Stimulated activated naive CD4-positive, alpha-beta T cell (primary cell): Measurements from ENCODE around the gene SLAIN1.
"Not testable (repeated sequence)": the region's sequence is repeated elsewhere in the genome, so short reads cannot be mapped to it uniquely, and the experiment has no call there.

Experiments
- DNase-seq, 6 experiments: peaks; one replicate each; lab custom pipeline; 2025; lab: John Stamatoyannopoulos, UW

The SLAIN1 gene

GRCh38 chr13:77697217-77698103 is at the start of gene SLAIN1:
Gene SLAIN1 (plus strand): TSS chr13:77697687. CDS start chr13:77697914, 227 bp downstream.
- peak; percentile 77 to 87 (median 86) for DNase-seq

GRCh38 chr13:77650409-77650808 is 47.1 kb upstream of the SLAIN1 start:
- no peak for DNase-seq

DNA sequence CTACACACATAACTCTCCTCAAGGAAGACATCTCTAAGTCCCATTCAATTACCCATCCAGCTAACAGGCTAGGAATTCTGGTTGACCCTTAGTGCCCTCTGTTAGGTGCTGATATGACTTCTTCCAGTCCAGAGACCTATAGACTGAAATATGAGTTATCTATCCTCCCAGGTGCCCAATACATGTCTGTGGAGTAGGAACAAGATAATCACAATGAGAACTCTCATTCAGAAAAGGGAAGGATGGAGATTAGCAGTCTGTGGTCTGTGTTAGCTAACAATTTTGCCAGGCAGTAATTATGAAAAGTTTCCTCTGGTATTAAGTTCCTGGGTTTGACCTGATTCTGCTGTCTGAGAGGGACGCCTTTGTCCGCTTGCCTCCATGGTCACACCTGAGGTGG is 44.2 kb upstream of the SLAIN1 start:
- DNase-seq: no peak

- DNase-seq: not testable (repeated sequence)
Observed at GRCh38 chr13:77660016-77660415, 37.5 kb upstream of the SLAIN1 start.

DNA sequence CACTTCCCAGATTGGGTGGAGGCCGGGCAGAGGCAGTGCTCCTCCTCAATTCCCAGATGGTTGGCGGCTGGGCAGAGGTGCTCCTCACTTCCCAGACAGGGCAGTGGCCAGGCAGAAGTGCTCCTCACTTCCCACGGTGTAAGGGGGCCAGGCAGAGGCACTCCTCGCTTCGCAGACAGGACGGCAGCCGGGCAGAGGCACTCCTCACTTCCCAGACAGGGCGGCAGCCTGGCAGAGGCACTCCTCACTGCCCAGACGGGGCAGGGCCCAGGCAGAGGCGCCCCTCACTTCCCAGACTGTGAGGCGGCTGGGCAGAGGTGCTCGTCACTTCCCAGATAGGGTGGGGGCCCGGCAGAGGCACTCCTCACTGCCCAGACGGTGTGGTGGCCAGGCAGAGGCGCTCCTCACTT is 36.6 kb upstream of the SLAIN1 start:
- no peak for DNase-seq

DNA sequence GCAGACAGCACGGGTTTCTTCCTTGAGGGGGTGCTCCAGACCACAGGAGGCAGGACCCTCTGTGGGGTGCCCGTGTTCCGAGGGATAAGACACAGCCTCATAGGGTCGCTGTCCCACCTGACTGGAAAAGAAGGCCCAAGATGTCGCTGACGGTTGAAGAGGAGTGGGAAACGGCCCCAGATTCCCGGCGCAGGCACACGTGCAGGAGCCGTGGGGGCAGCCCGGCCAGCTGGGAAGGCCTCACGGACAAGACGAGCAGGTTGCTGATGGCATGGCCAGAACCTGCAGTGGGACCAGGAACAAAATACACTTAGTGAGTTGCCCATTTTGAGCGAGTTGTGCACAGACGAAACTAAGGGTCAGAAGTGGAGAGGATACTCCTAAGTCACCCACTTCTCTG is 35.2 kb upstream of the SLAIN1 start:
- not testable (repeated sequence) for DNase-seq

- DNase-seq: not testable (repeated sequence)
Observed at GRCh38 chr13:77662831-77663230, 34.7 kb upstream of the SLAIN1 start.

DNA sequence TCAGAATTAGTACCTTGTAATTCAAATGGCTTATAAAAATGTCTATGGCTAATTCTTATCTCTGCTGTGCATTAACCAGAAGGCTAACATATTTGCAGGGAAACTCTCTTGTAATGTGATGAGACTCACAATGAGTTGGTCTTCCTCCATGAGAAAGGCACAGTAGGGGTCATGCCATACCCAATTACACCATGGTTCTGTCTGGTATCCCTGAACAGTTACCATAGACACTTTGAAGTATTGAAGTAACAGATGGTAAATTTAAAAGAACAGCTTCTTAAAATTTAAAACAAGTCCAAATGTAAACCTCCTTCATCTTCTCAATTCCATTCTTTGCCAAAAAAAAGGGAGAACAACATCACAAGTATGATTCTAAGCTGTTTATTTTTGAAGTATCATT is 22.6 kb upstream of the SLAIN1 start:
- no peak for DNase-seq

DNA sequence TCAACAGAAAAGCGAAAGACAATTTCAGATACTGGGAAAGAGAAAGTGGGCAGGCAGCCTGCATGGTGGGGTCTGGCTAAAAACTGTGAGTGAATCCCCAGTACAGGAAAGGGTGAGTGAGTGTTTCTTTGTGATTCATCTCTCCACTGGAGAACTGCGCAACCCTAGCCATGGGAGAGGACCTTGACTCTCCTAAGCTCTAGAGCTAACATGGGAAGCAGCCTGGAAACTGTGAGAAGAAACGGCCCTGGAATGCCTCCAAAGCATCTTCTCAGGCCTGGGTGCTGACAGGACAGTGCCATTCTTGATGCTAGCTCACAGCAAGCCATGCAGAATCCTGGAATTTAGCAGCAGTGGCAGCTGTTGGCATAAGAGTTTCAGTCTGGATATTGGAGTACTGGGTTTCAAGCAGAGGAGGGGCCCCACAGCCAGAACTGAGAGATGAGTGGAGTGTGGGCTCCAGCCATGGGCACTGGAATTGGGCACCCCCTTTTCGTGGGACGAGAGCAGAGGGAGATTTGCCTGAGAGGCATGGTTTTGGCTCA is 18.7 kb upstream of the SLAIN1 start:
- DNase-seq: no peak

DNA sequence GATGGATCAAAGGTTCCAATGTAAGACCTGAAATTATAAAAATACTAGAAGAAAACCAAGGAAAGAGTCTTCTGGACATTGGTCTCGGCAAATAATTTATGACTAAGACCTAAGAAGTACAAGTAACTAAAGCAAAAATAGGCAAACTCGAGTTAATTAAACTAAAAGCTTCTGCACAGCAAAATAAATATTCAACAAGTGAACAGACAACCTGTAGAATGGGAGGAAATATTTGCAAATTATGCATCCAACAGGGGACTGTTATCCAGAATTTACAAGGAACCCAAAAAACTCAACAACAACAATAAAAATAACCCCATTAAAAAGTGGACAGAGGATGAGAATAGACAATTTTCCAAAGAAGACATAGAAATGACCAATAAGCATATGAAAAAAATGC is 9.7 kb upstream of the SLAIN1 start:
- DNase-seq: no peak

GRCh38 chr13:77691871-77692270 is 5.6 kb upstream of the SLAIN1 start:
- DNase-seq: no peak

GRCh38 chr13:77692746-77693448 is 4.6 kb upstream of the SLAIN1 start:
- no peak for DNase-seq

DNA sequence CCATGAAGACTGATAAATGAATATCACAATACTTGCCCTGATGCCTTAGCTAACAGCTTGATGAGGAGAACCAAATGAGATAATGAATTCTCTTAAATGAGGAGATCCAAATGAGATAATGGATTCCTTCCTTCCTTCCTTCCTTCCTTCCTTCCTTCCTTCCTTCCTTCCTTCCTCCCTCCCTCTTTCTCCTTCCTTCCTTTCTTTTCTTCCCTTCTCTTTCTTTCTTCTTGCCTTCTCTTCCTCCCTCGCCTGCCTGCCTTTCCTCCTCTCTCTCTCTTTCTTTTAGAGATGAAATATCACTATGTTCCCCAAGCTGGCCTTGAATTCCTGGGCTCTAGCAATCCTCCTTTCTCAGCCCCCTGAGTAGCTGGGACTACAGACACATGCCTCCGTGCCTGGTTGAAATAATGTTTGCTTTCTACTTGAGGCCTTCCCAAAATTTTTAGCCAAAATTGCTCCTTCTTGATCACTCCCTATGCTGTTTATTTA is 4.0 kb upstream of the SLAIN1 start:
- DNase-seq: no peak

GRCh38 chr13:77696006-77696878 is 1.2 kb upstream of the SLAIN1 start:
- DNase-seq: peak in 5 of 6 experiments; percentile 2 to 68 (median 51)

DNA sequence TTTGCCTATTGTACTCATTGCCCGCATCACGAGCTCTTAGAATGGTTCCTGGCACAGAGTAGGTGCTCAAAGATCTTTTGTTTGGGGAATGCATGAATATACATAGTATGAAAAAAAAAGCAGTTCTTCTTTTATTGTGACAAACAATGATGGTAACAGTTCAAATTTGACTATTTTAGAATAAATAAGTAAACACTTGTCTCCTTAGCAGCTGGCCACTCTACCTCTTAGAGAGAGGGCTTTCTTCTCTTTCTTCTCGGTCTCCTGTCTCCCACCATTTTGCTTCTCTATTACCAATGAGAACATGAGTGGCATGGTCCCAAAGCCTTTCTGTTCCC is 639 bp upstream of the SLAIN1 start:
- DNase-seq: peak in 1 of 6 experiments; percentile 51

DNA sequence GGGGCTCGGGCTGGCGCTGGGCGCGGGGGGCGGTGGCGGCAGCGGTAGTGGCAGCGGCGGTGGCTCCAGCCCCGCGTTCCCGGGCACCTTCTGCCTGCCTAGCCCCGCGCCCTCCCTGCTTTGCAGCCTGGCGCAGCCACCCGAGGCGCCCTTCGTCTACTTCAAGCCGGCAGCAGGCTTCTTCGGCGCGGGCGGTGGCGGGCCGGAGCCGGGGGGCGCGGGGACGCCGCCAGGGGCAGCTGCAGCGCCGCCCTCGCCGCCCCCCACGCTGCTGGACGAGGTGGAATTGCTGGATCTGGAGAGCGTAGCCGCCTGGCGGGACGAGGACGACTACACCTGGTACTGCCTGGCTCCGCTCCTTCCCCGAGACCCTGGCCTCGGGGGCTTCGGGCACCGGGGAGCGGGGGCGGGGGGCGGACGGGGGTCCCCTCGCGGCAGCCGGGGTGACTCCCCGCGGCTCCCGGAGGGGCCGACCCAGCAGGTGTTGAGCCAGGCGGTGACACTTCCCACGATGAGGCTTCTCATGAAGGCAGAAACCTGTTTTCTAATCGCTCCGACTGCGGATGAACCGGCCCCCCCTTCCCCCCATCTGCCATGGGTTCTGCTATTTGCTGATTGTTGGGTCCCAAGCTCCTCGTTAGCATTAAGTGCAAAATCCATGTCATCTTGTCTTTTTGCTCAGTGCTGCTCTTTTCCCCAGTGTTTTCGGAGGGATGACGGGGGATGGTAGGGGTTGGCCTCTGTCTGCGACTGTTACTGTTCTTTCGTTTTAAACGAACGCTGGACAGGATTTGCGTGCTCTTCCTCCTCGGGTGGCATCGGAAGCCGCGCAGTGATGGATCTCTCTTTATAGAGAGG is 943 bp downstream of the SLAIN1 start:
- DNase-seq: peak; percentile 38 to 63 (median 58)

DNA sequence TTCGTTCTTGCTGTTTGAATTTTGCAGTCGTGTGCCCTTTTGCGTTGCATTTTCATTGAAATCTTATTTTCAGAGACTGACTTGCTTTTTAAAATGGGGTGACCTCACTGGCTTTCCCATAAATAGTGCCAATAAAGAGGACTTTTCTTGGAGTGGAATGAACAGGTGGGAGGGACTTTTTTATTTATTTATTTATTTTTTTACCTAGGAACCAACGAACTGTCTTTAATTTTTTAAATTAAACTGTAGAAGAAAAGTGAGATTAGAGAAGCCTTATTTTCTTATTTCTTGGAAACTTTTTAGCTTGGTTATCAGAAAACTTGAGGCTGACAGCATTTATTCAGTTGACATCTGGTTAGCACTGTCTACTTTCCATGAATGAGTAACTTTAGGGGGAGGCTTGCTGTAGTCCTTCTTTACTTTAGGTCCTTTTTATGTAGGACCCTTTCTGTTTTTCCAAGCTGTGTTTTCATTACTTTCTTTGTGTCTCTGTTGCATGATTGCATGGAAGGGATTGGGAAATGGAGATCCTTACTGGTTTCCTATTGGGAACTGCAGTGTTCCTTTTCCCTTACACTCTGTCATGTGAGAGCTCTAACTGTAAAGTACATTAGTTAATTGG is 1.7 kb downstream of the SLAIN1 start:
- no peak for DNase-seq

DNA sequence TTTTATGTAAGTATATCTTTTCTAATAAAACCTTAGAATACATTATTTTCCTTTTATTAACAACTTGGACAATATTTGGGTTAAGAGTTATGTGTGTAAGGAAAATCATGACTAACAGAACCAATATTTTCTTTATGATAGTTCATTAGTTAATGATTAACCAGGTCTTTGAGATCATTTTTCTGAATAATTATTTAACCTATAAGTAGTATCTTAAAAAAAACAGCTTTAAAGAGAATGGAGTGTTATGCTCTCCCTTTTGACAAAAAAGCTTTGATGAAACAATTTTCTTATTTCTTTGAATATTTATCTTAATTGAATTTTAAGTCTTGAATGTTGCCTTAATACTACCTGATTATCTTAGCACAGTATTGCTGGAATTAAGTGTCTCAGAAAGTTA is 3.8 kb downstream of the SLAIN1 start:
- no peak for DNase-seq

GRCh38 chr13:77702366-77702765 is 4.9 kb downstream of the SLAIN1 start:
- no peak for DNase-seq

- no peak for DNase-seq
Observed at GRCh38 chr13:77703408-77703807, 5.9 kb downstream of the SLAIN1 start.
